Neuronal stem cell (in vitro differentiated cells): ENCODE data around the gene MACROD2.

Source experiments
- DNase-seq: peaks from one replicate; pipeline ENCODE4 v3.0.0-alpha.2; 2013; ENCODE audit warnings: low spot score
- H2AFZ ChIP-seq: one replicate; pipeline ENCODE4 v1.6.1; 2013; ENCODE audit warnings: mild to moderate bottlenecking, low read length, inconsistent platforms
- H2AK5ac ChIP-seq: 2 replicates; pipeline ENCODE4 v1.6.1; 2013; ENCODE audit warnings: low read depth, mild to moderate bottlenecking, inconsistent platforms, low read length, moderate library complexity, mixed read lengths
- H2BK120ac ChIP-seq: 2 replicates; pipeline ENCODE4 v1.6.1; 2013; ENCODE audit warnings: low read depth, mild to moderate bottlenecking, inconsistent platforms, low read length, moderate library complexity, mixed read lengths
- H2BK12ac ChIP-seq: one replicate; pipeline ENCODE4 v1.6.1; 2013; ENCODE audit warnings: low read length, inconsistent platforms
- H2BK15ac ChIP-seq: 2 replicates; pipeline ENCODE4 v1.6.1; 2013; ENCODE audit warnings: mild to moderate bottlenecking, low read length, inconsistent platforms, mixed read lengths
- H2BK5ac ChIP-seq: one replicate; pipeline ENCODE4 v1.6.1; 2013; ENCODE audit warnings: inconsistent platforms, mild to moderate bottlenecking, low read length, moderate library complexity
- H3K14ac ChIP-seq: one replicate; pipeline ENCODE4 v1.6.1; 2013; ENCODE audit warnings: low read length, inconsistent platforms
- H3K18ac ChIP-seq: 2 replicates; pipeline ENCODE4 v1.6.1; 2013; ENCODE audit warnings: low read length, inconsistent platforms
- H3K23ac ChIP-seq: 2 replicates; pipeline ENCODE4 v1.6.1; 2013; ENCODE audit warnings: low read depth, mild to moderate bottlenecking, mixed read lengths, low read length, inconsistent platforms; ENCODE audit not compliant: poor library complexity
- H3K27ac ChIP-seq: replicated peaks from 3 replicates; pipeline ENCODE4 v1.5.1; 2013; ENCODE audit warnings: low read length, inconsistent platforms
- H3K27me3 ChIP-seq, 3 experiments: 2 replicates each; pipeline ENCODE4 v1.6.1; 2013; ENCODE audit warnings: low read length in 3 of 3, mild to moderate bottlenecking in 2 of 3, inconsistent platforms in 1 of 3, low read depth in 1 of 3, mixed read lengths in 1 of 3, moderate library complexity in 1 of 3; ENCODE audit not compliant: control insufficient read depth in 3 of 3, insufficient read depth in 3 of 3
- H3K36me3 ChIP-seq, 2 donors: replicated peaks in 1 of 2; 2 replicates each; pipeline ENCODE4 v1.6.1; 2013; ENCODE audit warnings: low read length in 2 of 2; ENCODE audit not compliant: control insufficient read depth in 2 of 2, insufficient read depth in 2 of 2
- H3K4ac ChIP-seq: 2 replicates; pipeline ENCODE4 v1.6.1; 2013; ENCODE audit warnings: inconsistent platforms, mild to moderate bottlenecking, low read length, moderate library complexity
- H3K4me1 ChIP-seq, 2 donors: 1 replicate in 1 of 2; 2 replicates in 1 of 2; pipeline ENCODE4 v1.6.1; 2013; ENCODE audit warnings: low read length in 2 of 2, low read depth in 1 of 2; ENCODE audit not compliant: control insufficient read depth in 2 of 2, insufficient read depth in 1 of 2
- H3K4me2 ChIP-seq: one replicate; pipeline ENCODE4 v1.6.1; 2013; ENCODE audit warnings: mild to moderate bottlenecking, low read length, inconsistent platforms; ENCODE audit not compliant: insufficient read depth, poor library complexity, severe bottlenecking
- H3K4me3 ChIP-seq, 2 donors: 2 replicates each; pipeline ENCODE4 v1.5.1; 2013; ENCODE audit warnings: low read length in 2 of 2, mild to moderate bottlenecking in 2 of 2, inconsistent platforms in 1 of 2, moderate library complexity in 1 of 2
- H3K79me1 ChIP-seq: one replicate; pipeline ENCODE4 v1.6.1; 2013; ENCODE audit warnings: low read depth, mild to moderate bottlenecking, inconsistent platforms, low read length, moderate library complexity
- H3K9ac ChIP-seq: one replicate; pipeline ENCODE4 v1.6.1; 2013; ENCODE audit warnings: mild to moderate bottlenecking, low read depth, low read length, inconsistent platforms; ENCODE audit not compliant: poor library complexity
- H3K9me3 ChIP-seq, 2 donors: replicated peaks in 1 of 2; 2 replicates each; pipeline versions ENCODE3 to v1.6.1; 2013; ENCODE audit warnings: low read length in 2 of 2, mild to moderate bottlenecking in 2 of 2, inconsistent platforms in 1 of 2, low read depth in 1 of 2, mixed read lengths in 1 of 2, moderate library complexity in 1 of 2; ENCODE audit not compliant: control insufficient read depth in 2 of 2, insufficient read depth in 1 of 2
- H4K8ac ChIP-seq: one replicate; pipeline ENCODE4 v1.6.1; 2013; ENCODE audit warnings: low read depth, mild to moderate bottlenecking, inconsistent platforms, low read length, moderate library complexity
- H4K91ac ChIP-seq: one replicate; pipeline ENCODE4 v1.6.1; 2013; ENCODE audit warnings: low read length, low read depth, mild to moderate bottlenecking, inconsistent platforms; ENCODE audit not compliant: poor library complexity
- WGBS, 2 donors: extraction: QIAGEN DNeasy Blood & Tissue Kit; methylation state at CpG; one replicate each; pipeline ENCODE4 v1.1.7; 2013; ENCODE audit warnings: missing lambda C conversion rate in 2 of 2, mixed read lengths in 1 of 2; ENCODE audit not compliant: insufficient read length in 2 of 2, insufficient replicate concordance in 1 of 2; ENCODE audit errors: extremely low coverage in 2 of 2; 5-methylcytosine and 5-hydroxymethylcytosine counted together

Gene MACROD2

DNA sequence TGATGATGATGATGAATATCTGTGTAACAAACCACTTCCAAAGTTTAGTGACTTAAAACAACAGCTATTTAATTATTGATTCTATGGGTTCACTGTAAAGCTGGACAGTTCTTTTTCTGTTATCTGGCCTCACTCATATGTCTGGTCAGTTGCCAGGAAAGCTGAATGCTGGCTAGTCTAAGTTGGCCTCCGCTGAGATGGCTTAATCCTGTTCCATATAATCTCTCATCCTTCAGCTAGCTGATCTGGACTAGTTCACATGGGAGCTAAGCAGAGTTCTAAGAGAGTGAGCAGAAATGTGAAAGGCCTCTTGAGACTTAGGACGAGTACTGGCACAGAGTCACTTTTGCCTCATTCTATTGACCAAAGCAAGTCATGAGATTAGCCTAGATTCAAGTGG lies 676.8 kb downstream of the MACROD2 start:
- Histone ChIP-seq H3K9me3 (no peaks in the 10 kb centered on the region), H3K27me3 (no peaks in the 10 kb centered on the region), H2AK5ac (no peak overlapping the region), H4K91ac (no peak overlapping the region), H3K23ac (no peak overlapping the region), H2AFZ (no peak overlapping the region), H3K9ac (no peak overlapping the region), H3K14ac (no peak overlapping the region), H3K18ac (no peak overlapping the region), H4K8ac (no peak overlapping the region), H2BK15ac (no peak overlapping the region), H2BK12ac (no peak overlapping the region), H3K27ac (no peak overlapping the region), H2BK120ac (no peak overlapping the region), H3K4me2 (no peak overlapping the region), H3K4me3 (no peak overlapping the region), H3K4ac (no peak overlapping the region), H3K36me3 (no peaks in the 10 kb centered on the region), H2BK5ac (no peak overlapping the region), H3K4me1 (no peaks in the 10 kb centered on the region), H3K79me1 (no peaks in the 10 kb centered on the region)
- WGBS, 2 donors: no CpG with 5 or more reads among the region's 2 CpGs
- DNase-seq: no peak

DNA sequence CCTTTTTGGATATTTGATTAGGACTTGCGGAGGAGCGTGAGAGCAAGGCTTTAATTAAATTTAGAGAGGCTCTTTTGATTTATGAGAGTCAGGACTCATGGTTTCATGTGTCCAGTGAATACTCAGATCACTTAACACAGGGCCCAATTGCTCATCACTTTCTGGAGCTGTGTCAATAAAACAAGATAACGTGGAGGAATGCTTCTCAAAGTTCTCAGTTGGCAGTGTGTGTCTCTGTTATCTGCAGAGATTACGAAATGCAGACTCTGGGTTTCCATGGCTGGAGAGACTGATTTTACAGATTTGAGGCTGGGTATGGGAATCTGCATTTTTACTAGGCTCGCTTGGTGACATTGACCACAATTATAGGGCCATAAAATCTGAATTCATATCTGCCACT lies 677.8 kb downstream of the MACROD2 start:
- no CpG with 5 or more reads among the region's 5 CpGs for WGBS, 2 donors
- H3K23ac ChIP-seq: no peak overlapping the region
- no peak for DNase-seq
- H2BK15ac ChIP-seq: no peak overlapping the region
- H3K4me1 ChIP-seq: no peaks in the 10 kb centered on the region
- H3K36me3 ChIP-seq: no peaks in the 10 kb centered on the region
- H3K4me2 ChIP-seq: no peak overlapping the region
- no peak overlapping the region for H3K14ac ChIP-seq
- H3K18ac ChIP-seq: no peak overlapping the region
- H4K91ac ChIP-seq: no peak overlapping the region
- H2AFZ ChIP-seq: no peak overlapping the region
- H3K9ac ChIP-seq: no peak overlapping the region
- H3K79me1 ChIP-seq: no peaks in the 10 kb centered on the region
- no peak overlapping the region for H2AK5ac ChIP-seq
- no peak overlapping the region for H3K4me3 ChIP-seq
- no peak overlapping the region for H4K8ac ChIP-seq
- H3K4ac ChIP-seq: no peak overlapping the region
- no peaks in the 10 kb centered on the region for H3K9me3 ChIP-seq
- no peaks in the 10 kb centered on the region for H3K27me3 ChIP-seq
- H3K27ac ChIP-seq: no peak overlapping the region
- H2BK5ac ChIP-seq: no peak overlapping the region
- H2BK12ac ChIP-seq: no peak overlapping the region
- no peak overlapping the region for H2BK120ac ChIP-seq

DNA sequence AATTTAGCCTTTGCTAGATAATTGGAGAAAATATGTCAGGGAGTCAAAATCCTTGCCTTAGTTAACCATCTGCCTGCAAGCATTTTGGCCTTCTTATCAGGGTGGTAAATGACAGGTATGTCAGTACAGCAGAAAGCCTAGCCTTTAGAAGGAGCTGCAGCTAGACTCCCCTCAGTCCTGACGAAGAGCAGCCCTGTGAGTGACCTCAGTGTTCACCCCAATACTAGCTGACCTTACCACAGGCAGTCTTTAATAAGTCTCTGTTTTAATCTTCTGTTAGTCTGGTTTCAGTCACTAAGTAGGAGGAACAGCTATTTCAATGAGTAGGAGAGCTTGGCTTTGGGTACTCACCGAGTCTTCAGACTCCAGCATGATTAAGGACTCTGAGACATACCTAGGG lies 682.1 kb downstream of the MACROD2 start:
- WGBS, 2 donors: no CpG with 5 or more reads among the region's 2 CpGs
- H3K9ac ChIP-seq: no peak overlapping the region
- H3K36me3 ChIP-seq: no peaks in the 10 kb centered on the region
- no peak overlapping the region for H3K27ac ChIP-seq
- H3K18ac ChIP-seq: no peak overlapping the region
- no peak overlapping the region for H2BK15ac ChIP-seq
- H2BK12ac ChIP-seq: no peak overlapping the region
- H3K4me1 ChIP-seq: peaks cover 0 to 2% of the 10 kb centered on the region in 2 donors
- no peak overlapping the region for H4K91ac ChIP-seq
- H2BK5ac ChIP-seq: no peak overlapping the region
- no peak overlapping the region for H3K4me3 ChIP-seq
- H3K4ac ChIP-seq: no peak overlapping the region
- H2AFZ ChIP-seq: no peak overlapping the region
- H3K4me2 ChIP-seq: no peak overlapping the region
- no peak for DNase-seq
- no peaks in the 10 kb centered on the region for H3K27me3 ChIP-seq
- H2BK120ac ChIP-seq: no peak overlapping the region
- H4K8ac ChIP-seq: no peak overlapping the region
- H3K23ac ChIP-seq: no peak overlapping the region
- no peaks in the 10 kb centered on the region for H3K79me1 ChIP-seq
- H3K9me3 ChIP-seq: no peaks in the 10 kb centered on the region
- H2AK5ac ChIP-seq: no peak overlapping the region
- no peak overlapping the region for H3K14ac ChIP-seq

DNA sequence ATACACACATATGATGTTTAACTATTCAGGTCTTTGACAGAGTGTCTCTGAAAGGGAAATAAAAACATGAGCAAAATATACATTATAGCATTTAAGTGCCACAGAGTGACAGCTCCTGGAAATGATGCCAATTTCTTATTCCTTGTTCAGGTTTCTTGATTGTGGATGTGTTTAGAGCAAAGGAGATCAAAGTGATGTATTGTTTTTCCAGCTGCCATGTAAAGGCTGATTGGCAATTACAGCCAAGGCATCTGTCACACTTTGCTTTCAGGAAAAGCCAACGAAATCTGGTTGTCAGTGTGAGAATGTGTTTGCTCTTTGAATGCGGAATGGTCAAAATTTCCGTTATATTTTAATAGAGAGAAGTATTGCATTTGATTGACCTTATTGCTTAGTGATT lies 689.9 kb downstream of the MACROD2 start:
- H3K9me3 ChIP-seq: no peaks in the 10 kb centered on the region
- no peaks in the 10 kb centered on the region for H3K27me3 ChIP-seq
- H2BK120ac ChIP-seq: no peak overlapping the region
- no peak overlapping the region for H4K91ac ChIP-seq
- no peak overlapping the region for H3K27ac ChIP-seq
- no peak overlapping the region for H2BK5ac ChIP-seq
- WGBS, 2 donors: no CpG with 5 or more reads among the region's 3 CpGs
- no peak overlapping the region for H2AFZ ChIP-seq
- H3K4ac ChIP-seq: no peak overlapping the region
- no peaks in the 10 kb centered on the region for H3K36me3 ChIP-seq
- H3K14ac ChIP-seq: no peak overlapping the region
- no peak overlapping the region for H2BK15ac ChIP-seq
- H3K18ac ChIP-seq: no peak overlapping the region
- H3K9ac ChIP-seq: no peak overlapping the region
- H3K4me1 ChIP-seq: no peaks in the 10 kb centered on the region
- no peak overlapping the region for H2BK12ac ChIP-seq
- H3K79me1 ChIP-seq: no peaks in the 10 kb centered on the region
- no peak overlapping the region for H3K4me2 ChIP-seq
- H3K23ac ChIP-seq: no peak overlapping the region
- H2AK5ac ChIP-seq: no peak overlapping the region
- H4K8ac ChIP-seq: no peak overlapping the region
- no peak for DNase-seq
- no peak overlapping the region for H3K4me3 ChIP-seq
